Adrenal gland (tissue), 12 donors: Measurements from ENCODE around the gene SLC6A12. TPM values are rescaled to one million over a fixed set of nuclear protein-coding genes. Genes with fewer than 3 reads are reported as not detected.

Source experiments
- DNase-seq, 7 donors: peaks; one replicate each; pipeline ENCODE4 v3.0.0-alpha.2; 2019 to 2020
- H3K27ac ChIP-seq, 5 donors: fragments of 200-600 bp; sonication (generic) in 4 of 5; 1 replicate in 3 of 5; 2 replicates in 2 of 5; pipeline versions ENCODE4 v1.5.1 to v1.8.0; 2016 to 2020; ENCODE audit warnings: mild to moderate bottlenecking in 1 of 5
- H3K27me3 ChIP-seq: fragments of 200-600 bp; 2 replicates; pipeline ENCODE4 v1.8.0; 2021
- H3K36me3 ChIP-seq, 2 donors: fragments of 200-600 bp; replicated peaks in 1 of 2; 1 replicate in 1 of 2; 2 replicates in 1 of 2; pipeline versions ENCODE4 v1.5.1 to v1.8.0; 2018 to 2022
- H3K4me1 ChIP-seq, 2 donors: fragments of 200-600 bp; replicated peaks in 1 of 2; 1 replicate in 1 of 2; 2 replicates in 1 of 2; pipeline versions ENCODE4 v1.5.1 to v1.8.0; 2018 to 2021
- H3K4me3 ChIP-seq, 4 donors: fragments of 200-600 bp; sonication (generic) in 3 of 4; one replicate each; pipeline ENCODE4 v1.5.1; 2016 to 2018
- H3K9me3 ChIP-seq, 3 donors: fragments of 200-600 bp; sonication (generic) in 1 of 3; replicated peaks in 1 of 3; 1 replicate in 2 of 3; 2 replicates in 1 of 3; pipeline versions ENCODE4 v1.5.1 to v1.8.0; 2016 to 2021
- POLR2A ChIP-seq, 2 donors: fragments of 450-650 bp; IDR thresholded peaks; one replicate each; pipeline ENCODE4 v1.6.1; 2017; ENCODE audit warnings: antibody characterized with exemption in 2 of 2, mild to moderate bottlenecking in 2 of 2, moderate library complexity in 1 of 2
- WGBS, 4 donors: extraction: QIAGEN DNeasy Blood & Tissue Kit in 2 of 4; methylation state at CpG; one replicate each; pipeline versions ENCODE4 v1.1.5 to v1.1.7; 2013 to 2017; 5-methylcytosine and 5-hydroxymethylcytosine counted together
- intact Hi-C, 2 donors: fragments of 100-400 bp; cut with DNase I; formaldehyde crosslinking; loops; one replicate each; pipeline versions ENCODE4 v1.14.1 to v1.15.0; 2022 to 2023
- polyA plus RNA-seq, 3 donors: library from polyadenylated mRNA; stranded (reverse); fragments of 200-250 nt in 2 of 3; fragments of 350-450 nt in 1 of 3; fragmentation: Illumina TruSeq in 1 of 3; extraction: RNeasy Lipid Tissue Mini Kit (QIAGEN cat#74804) in 1 of 3; gene quantifications; one replicate each; pipeline ENCODE4 v1.2.3, GENCODE V29; 2013 to 2014
- total RNA-seq, 9 donors: library from RNA; depleted of rRNA in 4 of 9; stranded (reverse); fragments of >200 nt in 4 of 9; fragments of 120-200 nt in 1 of 9; fragmentation: NEBNext Ultra II Directional in 1 of 9; extraction: Animal tissue kit (Norgen Biotek cat#: 25700) in 1 of 9; gene quantifications; one replicate each; pipeline versions ENCODE4 v1.1.0 to v1.2.4, GENCODE V29; 2013 to 2023
- TF ChIP-seq, protein P1 (sequence below), 6 experiments: fragments of 450-650 bp in 4 of 6; fragments of 200-600 bp in 2 of 6; sonication (generic) in 1 of 6; IDR thresholded peaks; 1 replicate in 5 of 6; 2 replicates in 1 of 6; pipeline versions ENCODE4 v1.5.1 to v1.8.0; 2016 to 2021; ENCODE audit warnings: antibody characterized with exemption in 6 of 6, mild to moderate bottlenecking in 2 of 6, moderate library complexity in 1 of 6
- donor health status: healthy with polysubstance abuse.
- donor health status: Bipolar disorder and iron deficiency.
- donor health status: DM: yes; HTN: yes; CAD: no.
- donor health status: DM: no; HTN: no; CAD: no.
- donor health status: DM: no; HTN: no; CAD: no.
- donor health status: DM: yes; HTN: yes; CAD: no.

Gene SLC6A12
- total and polyA plus RNA-seq, 12 donors = 0.33 to 4.3 (median 1.4) TPM

- intact Hi-C loops = no loop called here
- Histone ChIP-seq H3K9me3 (no peaks in the 10 kb centered on the region), H3K4me3 (no peak overlapping the region), H3K36me3 (no peaks in the 10 kb centered on the region), H3K4me1 (peaks cover 4 to 6% of the 10 kb centered on the region in 2 donors), H3K27ac (no peak overlapping the region), H3K27me3 (no peaks in the 10 kb centered on the region)
- WGBS, 4 donors = 65 to 81% (median 69%) methylated on average over 10 to 13 of the region's 13 CpGs
- no peak for TF ChIP-seq POLR2A (IDR thresholded peaks at IDR 0.05)
- TF ChIP-seq, protein P1, sequence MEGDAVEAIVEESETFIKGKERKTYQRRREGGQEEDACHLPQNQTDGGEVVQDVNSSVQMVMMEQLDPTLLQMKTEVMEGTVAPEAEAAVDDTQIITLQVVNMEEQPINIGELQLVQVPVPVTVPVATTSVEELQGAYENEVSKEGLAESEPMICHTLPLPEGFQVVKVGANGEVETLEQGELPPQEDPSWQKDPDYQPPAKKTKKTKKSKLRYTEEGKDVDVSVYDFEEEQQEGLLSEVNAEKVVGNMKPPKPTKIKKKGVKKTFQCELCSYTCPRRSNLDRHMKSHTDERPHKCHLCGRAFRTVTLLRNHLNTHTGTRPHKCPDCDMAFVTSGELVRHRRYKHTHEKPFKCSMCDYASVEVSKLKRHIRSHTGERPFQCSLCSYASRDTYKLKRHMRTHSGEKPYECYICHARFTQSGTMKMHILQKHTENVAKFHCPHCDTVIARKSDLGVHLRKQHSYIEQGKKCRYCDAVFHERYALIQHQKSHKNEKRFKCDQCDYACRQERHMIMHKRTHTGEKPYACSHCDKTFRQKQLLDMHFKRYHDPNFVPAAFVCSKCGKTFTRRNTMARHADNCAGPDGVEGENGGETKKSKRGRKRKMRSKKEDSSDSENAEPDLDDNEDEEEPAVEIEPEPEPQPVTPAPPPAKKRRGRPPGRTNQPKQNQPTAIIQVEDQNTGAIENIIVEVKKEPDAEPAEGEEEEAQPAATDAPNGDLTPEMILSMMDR (IDR thresholded peaks at IDR 0.05) = no peak
- DNase-seq = no peak
Measured at GRCh38 chr12:184811-185575, 29.0 kb downstream of the SLC6A12 start.

- H3K27ac ChIP-seq = no peak overlapping the region
- no peaks in the 10 kb centered on the region for H3K4me1 ChIP-seq
- no peak for TF ChIP-seq POLR2A (IDR thresholded peaks at IDR 0.05)
- TF ChIP-seq, protein P1 (IDR thresholded peaks at IDR 0.05) = no peak
- H3K4me3 ChIP-seq = no peak overlapping the region
- intact Hi-C loops = no loop called here
- H3K9me3 ChIP-seq = no peaks in the 10 kb centered on the region
- H3K27me3 ChIP-seq = peaks cover 5% of the 10 kb centered on the region
- H3K36me3 ChIP-seq = no peaks in the 10 kb centered on the region
- no peak for DNase-seq
- WGBS, 4 donors = 58 to 75% (median 71%) methylated on average over 7 to 10 of the region's 10 CpGs
Measured at GRCh38 chr12:182381-182892, 31.5 kb downstream of the SLC6A12 start.

DNA sequence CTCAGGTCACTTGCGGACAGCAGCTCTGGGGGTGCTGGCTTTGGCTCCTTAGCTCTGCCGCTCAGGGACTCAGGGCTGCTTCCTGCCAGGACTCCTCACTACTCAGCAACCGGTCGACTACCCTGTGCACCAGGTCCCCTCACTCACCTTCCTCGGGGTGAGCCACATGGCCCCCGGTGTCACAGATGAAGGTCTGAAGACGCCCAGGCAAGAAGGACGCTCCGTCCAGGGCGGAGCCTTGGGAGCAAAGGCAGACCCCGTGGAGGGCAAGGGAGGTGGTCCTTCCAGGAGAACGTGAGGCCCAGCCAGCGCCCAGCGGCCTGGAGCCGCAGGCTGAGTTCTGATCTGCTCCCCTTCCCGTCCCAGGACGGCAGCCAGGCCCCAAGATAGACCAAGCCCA lies 32.0 kb downstream of the SLC6A12 start:
- WGBS, 4 donors = 76 to 82% (median 76%) methylated on average over 12 to 17 of the region's 17 CpGs
- intact Hi-C loops = no loop called here
- H3K4me3 ChIP-seq = no peak overlapping the region
- H3K4me1 ChIP-seq = peaks cover 0 to 4% of the 10 kb centered on the region in 2 donors
- no peaks in the 10 kb centered on the region for H3K36me3 ChIP-seq
- TF ChIP-seq, protein P1 (IDR thresholded peaks at IDR 0.05) = no peak
- no peak for TF ChIP-seq POLR2A (IDR thresholded peaks at IDR 0.05)
- DNase-seq = no peak
- no peak overlapping the region for H3K27ac ChIP-seq
- H3K27me3 ChIP-seq = peaks cover 5% of the 10 kb centered on the region
- H3K9me3 ChIP-seq = no peaks in the 10 kb centered on the region

DNA sequence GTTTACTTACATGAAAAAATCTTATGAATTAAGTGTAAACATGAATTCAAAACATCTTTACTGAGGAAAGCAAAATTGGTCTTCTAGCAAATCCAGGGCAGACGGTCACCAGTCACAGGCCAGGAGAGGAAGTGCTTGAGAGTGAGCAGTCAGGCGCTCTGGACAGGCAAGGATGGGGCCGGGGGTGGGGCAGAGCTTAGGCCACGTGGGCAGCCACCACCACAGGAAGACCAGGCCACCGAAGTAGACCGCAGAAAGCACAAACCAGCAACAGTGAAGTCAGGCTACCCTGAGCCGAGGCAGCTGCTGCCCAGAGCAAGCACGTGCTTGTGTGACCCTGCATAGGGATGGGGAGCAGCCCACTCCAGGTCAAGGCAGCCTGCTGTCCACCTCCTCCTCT lies 33.5 kb downstream of the SLC6A12 start:
- WGBS, 4 donors = 32 to 67% (median 54%) methylated on average over 6 to 8 of the region's 8 CpGs
- peak overlapping the region in 1 of 5 donors; percentile 46 for H3K27ac ChIP-seq

More for the DNA sequence above, 33.5 kb downstream of the SLC6A12 start:
- peak in 6 of 7 donors; percentile 34 to 74 (median 54) for DNase-seq
- peaks cover 0 to 11% of the 10 kb centered on the region in 2 donors for H3K4me1 ChIP-seq
- H3K36me3 ChIP-seq = no peaks in the 10 kb centered on the region
- TF ChIP-seq, protein P1 (IDR thresholded peaks at IDR 0.05) = no peak
- TF ChIP-seq POLR2A (IDR thresholded peaks at IDR 0.05) = no peak
- intact Hi-C loops = no loop called here
- H3K9me3 ChIP-seq = no peaks in the 10 kb centered on the region
- no peak overlapping the region for H3K4me3 ChIP-seq
- H3K27me3 ChIP-seq = peaks cover 5% of the 10 kb centered on the region
